ENCODE measurements around the gene IL18BP.

Gene IL18BP

DNA sequence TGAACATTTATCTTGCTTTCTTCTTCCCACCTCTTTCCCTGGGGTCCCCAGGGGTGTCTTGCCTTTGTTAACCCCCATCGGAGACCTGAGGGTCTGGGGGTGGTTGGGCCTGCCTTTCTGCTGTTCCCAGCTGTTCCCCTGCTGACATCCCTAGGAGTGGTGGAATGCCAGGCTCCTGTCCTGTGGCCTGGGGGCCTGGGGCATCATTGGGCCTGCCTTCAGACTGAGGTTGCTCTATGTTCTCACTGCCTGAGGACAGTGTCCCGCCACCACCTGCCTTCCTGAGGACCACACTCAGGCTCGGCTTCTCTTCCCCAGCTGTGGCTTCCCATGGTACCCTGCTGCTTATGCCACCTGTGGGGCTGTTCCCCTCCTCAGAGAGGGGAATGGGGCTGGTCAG is 1.1 kb upstream of the IL18BP start:
- no peak for DNase-seq

DNA sequence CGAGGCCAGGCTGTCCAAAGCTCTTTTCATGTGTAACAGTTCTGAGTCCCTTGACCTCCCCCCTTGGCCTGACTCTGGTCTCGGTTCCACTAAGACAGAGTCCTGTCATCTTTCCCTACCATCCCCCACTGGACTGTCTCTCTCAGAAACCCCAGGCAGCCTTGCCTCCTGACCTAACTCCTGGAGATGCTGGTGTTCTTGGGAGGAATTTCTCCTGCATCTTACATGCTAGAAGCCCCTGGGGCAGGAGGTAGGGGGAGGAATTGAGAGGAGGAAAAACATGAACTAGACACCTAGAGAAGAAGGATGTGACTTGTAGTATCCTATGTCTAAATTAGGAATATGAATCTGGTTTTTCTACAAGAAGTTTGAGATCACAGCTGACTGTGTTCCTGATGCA is 648 bp upstream of the IL18BP start:
- DNase-seq = no peak

DNA sequence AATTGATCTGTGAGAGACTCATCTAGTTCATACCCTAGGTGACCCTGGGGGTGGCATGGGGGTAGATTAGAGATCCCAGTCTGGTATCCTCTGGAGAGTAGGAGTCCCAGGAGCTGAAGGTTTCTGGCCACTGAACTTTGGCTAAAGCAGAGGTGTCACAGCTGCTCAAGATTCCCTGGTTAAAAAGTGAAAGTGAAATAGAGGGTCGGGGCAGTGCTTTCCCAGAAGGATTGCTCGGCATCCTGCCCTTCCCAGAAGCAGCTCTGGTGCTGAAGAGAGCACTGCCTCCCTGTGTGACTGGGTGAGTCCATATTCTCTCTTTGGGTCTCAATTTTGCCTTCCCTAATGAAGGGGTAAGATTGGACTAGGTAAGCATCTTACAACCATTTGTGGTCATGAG is 653 bp downstream of the IL18BP start:
- DNase-seq = no peak

DNA sequence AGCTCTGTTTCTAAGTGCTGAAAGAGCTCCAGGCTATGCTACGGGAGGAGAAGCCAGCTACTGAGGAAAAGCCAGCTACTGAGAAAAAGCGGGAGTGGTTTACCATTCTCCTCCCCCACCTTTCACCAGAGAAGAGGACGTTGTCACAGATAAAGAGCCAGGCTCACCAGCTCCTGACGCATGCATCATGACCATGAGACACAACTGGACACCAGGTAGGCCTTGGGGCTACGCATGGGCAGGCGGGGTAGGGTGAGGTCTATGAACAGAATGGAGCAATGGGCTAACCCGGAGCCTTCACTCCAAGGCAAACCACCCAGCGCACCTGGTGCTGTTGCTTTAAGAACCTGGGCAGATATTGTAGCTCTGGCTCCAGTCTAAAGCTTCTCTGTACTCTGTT is 1.1 kb downstream of the IL18BP start:
- DNase-seq = no peak

DNA sequence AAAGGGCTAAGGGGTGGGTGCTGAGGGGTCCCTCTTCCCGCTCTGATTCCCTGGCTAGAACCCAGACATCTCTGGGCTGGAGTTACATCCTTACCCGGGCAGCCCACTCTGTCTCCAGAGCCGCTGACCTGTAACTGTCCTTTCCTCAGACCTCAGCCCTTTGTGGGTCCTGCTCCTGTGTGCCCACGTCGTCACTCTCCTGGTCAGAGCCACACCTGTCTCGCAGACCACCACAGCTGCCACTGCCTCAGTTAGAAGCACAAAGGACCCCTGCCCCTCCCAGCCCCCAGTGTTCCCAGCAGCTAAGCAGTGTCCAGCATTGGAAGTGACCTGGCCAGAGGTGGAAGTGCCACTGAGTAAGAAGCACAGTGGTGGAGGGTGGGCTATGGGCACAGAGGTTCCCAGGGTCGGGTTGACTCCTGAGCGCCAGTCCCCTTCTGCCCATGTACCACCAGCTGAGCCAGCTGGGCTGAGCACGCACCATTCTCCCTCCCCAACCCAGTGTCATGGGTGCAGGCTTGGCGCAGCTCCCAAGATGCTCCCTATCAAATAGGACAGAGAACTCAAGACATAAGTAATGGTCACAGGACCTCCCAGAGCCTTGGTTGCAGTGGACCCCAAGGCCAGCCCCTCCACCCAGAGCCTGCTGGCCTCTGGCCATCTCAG is 1.6 kb downstream of the IL18BP start:
- DNase-seq = no peak

DNA sequence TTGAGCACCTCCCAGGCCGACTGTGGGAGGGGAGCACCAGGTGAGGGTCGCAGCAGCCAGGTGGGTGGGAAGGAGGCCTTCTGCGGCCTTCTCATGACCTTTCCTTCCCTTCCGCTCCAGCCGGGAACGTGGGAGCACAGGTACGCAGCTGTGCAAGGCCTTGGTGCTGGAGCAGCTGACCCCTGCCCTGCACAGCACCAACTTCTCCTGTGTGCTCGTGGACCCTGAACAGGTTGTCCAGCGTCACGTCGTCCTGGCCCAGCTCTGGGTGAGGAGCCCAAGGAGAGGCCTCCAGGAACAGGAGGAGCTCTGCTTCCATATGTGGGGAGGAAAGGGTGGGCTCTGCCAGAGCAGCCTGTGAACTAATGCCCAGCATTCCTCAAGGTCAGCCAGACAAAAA is 2.6 kb downstream of the IL18BP start:
- no peak for DNase-seq

DNA sequence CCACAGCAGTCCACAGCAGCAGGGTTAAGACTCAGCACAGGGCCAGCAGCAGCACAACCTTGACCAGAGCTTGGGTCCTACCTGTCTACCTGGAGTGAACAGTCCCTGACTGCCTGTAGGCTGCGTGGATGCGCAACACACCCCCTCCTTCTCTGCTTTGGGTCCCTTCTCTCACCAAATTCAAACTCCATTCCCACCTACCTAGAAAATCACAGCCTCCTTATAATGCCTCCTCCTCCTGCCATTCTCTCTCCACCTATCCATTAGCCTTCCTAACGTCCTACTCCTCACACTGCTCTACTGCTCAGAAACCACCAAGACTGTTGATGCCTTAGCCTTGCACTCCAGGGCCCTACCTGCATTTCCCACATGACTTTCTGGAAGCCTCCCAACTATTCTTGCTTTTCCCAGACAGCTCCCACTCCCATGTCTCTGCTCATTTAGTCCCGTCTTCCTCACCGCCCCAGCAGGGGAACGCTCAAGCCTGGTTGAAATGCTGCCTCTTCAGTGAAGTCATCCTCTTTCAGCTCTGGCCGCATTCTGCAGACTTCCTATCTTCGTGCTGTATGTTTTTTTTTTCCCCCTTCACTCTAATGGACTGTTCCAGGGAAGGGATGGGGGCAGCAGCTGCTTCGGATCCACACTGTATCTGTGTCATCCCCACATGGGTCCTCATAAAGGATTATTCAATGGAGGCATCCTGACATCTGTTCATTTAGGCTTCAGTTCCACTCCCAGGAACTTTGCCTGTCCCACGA is 3.3 kb downstream of the IL18BP start:
- DNase-seq = no peak

DNA sequence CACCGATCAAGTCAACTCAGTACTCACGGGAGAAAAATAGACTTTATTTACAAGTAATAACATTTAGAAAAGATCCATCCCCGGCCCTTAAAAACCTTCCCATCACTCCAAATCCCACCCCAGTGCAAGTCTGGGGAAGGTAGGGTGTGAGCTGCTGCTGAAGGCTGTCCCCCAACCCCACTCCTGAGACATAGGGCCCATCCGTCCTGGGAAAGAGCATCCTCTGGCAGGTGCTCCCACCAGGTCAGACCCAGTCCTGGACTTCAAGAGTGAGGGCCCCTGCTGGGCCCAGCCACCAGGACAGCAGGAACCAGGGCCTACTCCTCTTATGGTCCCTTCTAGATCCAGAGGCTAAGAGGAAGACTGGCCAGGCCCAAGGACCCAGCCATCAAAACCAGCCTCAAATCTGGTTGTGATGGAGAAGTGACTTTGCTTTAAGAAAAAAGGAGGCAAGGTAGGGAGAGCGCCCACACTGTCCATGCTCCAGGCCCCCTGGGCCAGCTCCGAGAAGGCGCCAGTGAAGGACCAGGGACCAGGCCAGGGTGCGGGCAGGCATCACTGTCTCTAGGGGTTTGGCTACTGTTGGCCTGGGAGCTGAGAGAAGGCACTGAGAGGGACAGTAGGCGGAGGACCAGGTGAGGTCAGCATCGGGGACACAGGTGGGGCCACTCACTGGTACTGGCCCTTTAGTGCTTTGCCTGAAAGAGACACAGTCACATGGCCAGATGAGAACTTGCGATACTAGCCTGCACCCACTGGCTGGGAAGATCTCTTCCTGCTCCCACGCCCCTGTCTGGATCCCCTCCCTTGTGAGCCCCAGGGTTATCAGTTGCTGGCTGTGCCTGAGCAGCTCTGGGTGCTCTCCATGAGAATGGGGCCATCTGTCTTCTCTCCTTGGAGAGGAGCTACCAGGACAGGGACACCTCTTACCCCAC is 4.4 kb downstream of the IL18BP start:
- DNase-seq = no peak

DNA sequence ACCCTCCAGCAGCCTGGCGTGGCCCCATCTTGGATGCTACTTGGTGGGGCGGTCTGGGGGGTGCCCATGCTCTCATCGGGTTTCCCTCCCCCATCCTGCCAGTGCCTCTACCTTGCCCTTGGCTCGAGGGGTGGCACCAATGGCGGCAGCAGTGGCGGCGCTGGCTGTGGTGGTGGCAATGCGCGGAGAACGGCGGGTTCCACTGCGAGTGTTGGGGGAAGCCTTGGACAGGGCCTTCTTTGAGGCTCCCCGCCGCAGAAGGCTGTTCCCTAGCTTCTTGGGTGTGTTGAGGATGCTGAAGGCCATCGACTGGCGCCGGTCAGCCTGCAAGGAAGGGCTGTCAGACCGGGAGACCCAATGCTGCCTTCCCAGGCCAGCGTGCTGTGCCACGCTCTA is 5.1 kb downstream of the IL18BP start:
- DNase-seq = no peak

DNA sequence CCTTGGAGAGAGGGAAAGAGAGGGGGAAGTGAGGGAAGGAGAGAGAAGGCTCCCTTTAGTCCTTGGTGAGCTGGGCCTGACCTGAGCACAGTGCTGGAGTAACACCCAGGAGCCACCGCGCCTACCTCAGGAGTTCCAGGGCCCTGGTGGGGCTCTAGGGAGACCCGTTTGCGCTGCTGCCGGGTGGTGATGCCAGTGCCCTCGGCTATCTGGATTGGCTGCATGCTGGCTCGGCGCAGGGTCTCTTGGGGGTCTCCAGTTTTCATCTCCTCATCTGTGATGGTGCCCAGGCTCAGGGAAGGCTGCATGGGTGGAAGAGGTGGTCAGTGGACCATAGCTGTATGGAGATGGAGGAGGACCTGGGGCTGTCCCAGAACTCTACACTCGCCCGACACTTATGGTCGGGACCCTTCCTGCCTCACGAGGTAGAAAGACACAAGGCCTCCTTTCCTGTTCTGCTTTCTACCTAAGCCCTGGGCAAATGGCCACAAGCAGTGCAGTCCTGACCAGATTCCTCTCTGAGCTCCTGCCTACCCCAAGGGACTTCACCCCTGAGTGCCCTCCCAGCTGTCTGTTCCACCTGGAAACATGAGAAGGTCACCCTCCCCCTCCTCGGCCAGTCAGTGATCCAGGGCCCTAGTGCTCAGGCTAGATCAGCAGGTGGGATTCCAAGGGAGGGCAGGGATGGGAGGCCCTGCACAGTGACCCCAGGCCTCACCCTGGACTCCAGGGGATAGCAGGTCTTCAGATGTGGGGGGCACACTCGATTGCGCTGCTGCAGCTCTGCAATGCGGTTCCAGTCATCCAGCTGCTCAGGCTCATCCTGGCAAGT is 6.0 kb downstream of the IL18BP start:
- no peak for DNase-seq

DNA sequence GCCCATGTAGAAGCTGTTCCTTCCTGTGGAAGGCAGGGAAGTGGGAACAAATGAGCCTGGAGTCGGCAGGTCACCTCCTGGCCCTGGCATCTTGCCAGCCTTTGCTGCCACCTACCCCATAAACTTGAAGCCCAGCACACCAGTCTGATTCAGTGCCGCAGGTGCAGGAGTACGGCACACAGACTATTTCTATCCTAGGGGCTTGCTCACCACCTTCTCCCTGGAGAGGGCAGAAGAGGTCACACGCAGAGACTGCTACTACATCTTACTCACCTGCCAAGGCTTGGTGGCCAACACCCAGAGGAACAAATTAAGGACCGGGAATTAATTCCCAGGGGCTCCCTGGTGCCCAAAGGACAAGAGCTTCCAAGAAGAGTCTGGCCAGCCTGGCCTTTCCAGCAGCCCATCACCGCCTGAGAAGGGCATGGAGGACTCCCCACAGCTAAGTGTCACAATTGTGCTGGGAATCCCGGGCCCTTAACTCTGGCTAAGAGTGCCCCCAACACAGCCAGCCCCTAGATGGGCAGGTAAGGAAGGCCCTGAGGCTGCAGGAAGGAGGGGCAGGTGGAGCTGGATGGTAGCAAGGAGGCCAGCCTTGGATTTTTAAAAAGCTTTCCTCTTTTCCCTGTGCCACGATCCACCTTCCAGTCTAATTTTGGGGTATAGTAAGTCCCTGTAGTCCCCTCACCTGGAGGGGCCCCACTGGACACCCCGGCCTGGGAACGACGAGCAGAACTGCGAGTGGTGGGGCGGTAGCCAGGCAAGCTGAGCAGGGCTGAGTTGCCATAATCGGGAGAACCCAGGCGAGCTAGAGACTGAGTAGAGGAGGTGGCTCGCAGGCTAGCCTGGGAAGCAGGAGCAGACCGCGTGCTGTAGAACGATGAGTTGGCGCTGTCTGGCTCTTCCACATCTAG is 6.9 kb downstream of the IL18BP start:
- no peak for DNase-seq

DNA sequence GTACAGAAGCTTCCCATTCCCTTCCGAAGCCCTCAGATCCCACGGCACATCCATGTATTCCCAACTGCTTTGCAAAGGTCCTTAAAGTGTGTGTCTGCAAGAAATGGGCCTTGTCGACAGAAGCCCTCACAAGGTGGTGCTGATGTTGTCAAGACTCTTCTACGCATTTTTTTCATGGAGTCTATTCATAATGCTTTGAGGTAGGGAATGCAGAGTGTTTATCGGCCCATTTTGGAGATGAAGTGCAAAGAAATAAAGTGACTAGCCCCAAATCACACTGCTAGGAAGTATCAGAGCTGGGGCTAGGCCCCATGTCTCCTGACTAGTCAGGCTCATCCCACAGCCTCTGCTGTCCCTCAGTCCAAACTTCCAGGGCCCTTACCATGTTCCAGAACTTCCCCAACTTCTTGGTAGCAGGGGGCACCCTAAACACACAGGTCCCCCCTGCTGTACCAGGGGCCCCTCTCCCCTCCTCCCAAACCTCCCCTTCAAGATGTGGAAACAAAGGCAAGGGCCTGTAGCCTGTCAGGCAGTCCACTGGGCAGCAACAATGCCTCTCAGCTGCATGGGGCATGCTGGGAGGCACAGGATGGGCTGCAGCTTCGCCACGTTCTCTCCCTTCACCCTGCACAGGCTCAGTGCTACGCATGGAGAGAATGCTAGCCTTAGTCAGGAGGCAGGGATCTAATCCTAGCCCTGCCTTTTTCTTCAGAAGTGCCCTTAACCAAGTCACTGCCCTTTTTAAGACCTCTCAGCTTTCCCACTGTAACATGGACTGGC is 7.8 kb downstream of the IL18BP start:
- no peak for DNase-seq

DNA sequence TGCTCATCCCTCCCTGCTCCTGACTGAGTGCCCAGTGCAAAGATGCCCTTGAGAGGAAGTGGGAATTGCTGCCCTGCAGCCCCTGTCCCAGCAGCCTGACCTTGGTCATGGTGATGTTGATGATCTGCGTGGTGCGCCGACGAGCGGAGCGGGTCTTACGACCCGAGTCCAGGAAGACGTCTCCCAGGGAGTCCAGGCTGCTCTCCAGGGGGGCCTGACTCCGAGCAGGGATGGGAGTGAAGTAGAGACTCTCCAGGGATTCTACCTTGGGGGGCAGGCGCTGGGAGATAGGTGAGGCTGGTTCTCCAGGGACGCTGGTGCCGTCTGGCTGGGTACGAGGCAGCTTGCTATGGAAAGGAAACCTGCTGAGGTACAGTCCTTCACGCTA is 8.4 kb downstream of the IL18BP start:
- no peak for DNase-seq

DNA sequence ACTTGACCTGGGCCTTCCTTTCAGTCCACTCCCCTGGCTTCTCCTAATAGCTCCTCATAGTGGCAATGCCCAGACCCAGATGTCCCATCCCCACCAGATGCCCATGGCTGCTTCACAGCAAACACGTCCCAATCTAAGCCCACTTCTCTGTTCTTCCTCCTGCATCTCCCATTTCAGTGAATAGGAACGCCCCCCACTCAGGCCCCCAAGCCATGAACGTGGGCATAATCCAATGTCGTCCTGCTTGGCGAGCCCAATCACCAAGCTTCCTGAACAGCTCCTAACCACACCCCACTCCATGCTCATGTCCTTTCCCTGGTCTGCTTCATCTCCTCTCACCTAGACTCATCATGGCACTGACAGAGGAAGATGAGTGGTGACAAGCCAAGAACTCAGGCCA is 8.9 kb downstream of the IL18BP start:
- no peak for DNase-seq

DNA sequence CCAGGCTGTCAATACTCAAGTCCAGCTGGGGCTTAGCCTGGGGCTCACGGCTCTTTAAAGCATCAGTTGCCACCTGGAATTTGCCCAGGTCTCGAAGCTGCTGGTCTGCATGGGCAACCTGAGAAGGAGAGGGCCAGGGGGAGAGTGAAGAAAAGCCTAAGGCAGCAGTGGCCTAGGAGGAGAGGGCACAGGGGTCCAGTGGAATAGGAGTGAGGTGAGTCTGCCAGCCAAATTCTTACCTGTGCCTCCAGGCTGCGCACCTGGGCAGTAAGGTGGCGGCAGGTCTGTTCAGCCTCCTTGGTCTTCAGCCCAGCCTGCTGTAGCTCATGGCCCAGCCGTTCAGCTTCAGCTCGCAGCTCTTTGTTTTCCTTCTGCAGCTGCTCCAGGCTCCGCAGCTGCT is 10.0 kb downstream of the IL18BP start:
- no peak for DNase-seq

DNA sequence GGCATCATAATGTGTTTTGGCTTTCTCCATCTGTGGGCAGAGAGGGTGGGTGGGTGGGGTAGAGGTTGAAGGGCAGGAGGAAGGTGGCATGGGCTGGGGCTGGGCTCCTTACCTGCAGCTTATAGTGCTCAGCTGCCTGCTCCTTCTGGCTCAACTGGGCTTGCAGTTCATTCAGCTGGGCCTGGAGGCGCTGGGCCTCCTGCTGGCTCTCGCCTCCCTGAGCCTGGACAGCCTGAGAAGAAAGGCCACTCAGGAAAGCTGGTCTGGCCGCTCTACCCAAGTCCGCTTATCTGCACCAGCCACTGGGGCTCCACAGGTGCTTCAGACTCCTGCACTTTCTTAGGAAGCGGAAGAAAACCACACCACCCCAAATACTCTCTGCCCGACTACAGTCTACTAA is 10.4 kb downstream of the IL18BP start:
- DNase-seq = no peak

DNA sequence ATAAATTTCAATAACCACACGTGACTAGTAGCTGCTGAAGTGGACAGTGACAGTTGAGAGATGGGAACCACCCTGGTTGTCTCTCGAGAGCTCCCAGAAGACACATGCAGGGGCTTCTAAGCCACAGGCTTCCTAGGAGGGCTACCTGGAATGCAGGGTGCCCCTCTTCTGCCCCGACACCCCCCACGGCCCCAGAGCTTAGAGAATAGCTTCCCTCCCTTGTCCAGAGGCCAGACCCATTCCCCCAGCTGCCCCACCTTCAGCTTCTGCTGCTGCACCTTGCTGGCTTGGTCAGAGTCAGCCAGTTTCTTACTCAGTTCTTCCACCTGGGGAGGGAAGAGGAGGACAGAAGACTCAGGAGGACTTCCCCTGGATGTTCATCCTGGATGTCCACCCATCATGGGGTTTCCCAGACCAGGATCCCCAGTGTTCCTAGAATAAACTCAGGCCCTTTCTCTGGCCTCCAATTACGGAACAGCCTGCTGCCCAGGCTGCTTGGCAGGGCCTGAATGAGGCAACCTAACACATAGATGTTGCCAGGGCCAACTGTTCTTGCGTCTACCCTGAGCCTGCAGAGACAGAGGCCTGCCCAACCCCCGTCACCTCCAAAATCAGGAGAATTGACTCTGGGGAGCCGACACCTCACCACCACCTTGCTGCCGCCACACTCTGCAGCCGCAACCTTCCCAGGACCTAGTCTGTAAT is 12.0 kb downstream of the IL18BP start:
- no peak for DNase-seq

DNA sequence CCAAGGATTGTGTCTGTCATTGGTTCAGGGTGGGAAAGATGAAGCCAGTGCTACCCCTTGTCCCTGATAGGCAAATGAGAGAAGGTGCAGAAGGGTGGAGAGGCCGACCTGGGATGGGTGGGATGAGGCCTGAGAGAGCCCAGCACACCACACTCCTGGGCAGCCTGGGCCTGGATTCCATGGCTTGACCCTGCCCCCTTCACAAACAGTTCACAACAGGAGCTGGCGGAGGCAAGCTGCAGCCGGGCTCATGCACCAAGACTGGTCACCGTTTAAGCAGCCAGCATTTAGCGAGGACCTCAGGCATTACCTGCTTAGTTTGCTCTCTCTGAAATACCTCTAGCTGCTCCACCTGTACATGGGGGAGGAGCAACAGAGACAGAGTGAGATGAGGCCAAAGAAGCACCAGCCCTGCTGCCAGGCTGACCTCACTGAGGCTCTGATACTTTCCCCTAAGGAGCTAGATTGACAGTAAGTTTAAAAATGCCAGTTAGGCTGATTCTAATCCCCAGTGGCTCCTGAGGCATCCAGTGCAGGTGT is 13.5 kb downstream of the IL18BP start:
- no peak for DNase-seq

DNA sequence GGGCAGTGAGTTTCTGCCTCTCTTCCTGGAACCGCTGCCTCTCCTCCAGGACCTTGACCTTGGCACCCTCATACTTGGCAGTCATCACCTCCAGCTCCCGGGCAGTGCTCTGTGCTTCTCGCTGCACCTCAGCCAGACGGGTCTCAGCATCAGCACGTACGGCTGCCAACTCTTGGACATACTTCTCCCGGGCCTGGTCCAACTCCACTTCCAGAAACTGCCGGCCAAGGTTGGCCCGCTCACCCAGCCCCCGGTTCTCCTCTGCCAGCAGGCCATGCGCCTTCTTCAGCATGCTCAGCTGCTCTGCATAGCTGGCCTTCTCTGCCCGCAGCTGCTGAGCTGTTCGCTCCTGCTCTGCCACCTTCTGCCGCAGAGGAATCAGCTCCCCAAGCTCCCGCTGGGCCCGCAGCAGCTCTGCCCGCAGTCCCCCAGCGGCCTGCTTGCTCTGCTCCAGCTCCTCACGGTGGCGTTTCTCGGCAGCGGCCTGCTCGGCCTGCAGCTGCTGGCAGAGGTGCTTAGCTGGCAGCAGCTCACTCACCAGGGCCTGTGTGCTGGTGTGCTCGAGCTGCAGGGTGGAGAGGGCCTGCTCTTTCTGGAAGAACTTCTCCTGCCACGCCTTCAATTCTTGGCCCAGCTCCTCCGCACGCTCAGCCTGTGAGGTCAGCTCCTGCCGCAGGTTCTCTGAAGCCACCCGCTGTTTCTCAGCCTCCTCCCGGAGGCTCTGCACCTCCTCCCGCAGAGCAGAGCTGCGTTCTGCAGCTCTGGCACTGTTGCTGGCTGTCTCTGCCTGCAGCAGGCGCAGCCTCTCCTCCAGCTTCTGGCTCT is 14.4 kb downstream of the IL18BP start:
- DNase-seq = no peak

Measured in stimulated activated CD4-positive, alpha-beta T cell treated with anti-CD3 and anti-CD28 coated beads, Interleukin-1b, Interleukin-23, amount 100 ng/mL, for 48 hours (primary cell).